H1 (cell line): ENCODE data around the gene SLC1A3. TPM values are rescaled to one million over a fixed set of nuclear protein-coding genes. Genes with fewer than 3 reads are reported as not detected.

Experiments used
- CTCF ChIA-PET: fragments of 300-600 bp; sonication (Branson Sonifier 250); formaldehyde crosslinking; loops from one replicate; lab custom pipeline; 2021; ENCODE audit not compliant: partially characterized antibody; lab: Charles Lee
- POLR2A ChIA-PET: fragments of 300-600 bp; sonication (Branson Sonifier 250); formaldehyde crosslinking; loops from one replicate; lab custom pipeline; 2021; ENCODE audit warnings: inconsistent platforms; ENCODE audit not compliant: partially characterized antibody; lab: Charles Lee
- DNase-seq, 2 experiments: peaks; one replicate each; pipeline versions ENCODE4 v3.0.0 to v3.0.0-alpha.2; 2010 to 2022; ENCODE audit warnings: low spot score in 2 of 2, low read depth in 1 of 2, mixed read lengths in 1 of 2
- FAIRE-seq: peaks from 2 replicates; lab custom pipeline; 2011; peaks lifted over from hg19 to GRCh38; lab: Jason Lieb, UNC
- H2AFZ ChIP-seq: 2 replicates; pipeline ENCODE4 v1.8.1; 2012; ENCODE audit warnings: low read length, inconsistent platforms
- H2AK5ac ChIP-seq: 2 replicates; pipeline ENCODE4 v1.6.1; 2013; ENCODE audit warnings: low read depth, low read length
- H2BK120ac ChIP-seq: replicated peaks from 2 replicates; pipeline ENCODE3; 2013; ENCODE audit warnings: low read depth, low read length, inconsistent platforms
- H2BK12ac ChIP-seq: 2 replicates; pipeline ENCODE4 v1.6.1; 2013; ENCODE audit warnings: low read depth, low read length
- H2BK15ac ChIP-seq: 2 replicates; pipeline ENCODE4 v1.6.1; 2013; ENCODE audit warnings: low read length
- H2BK20ac ChIP-seq: 2 replicates; pipeline ENCODE4 v1.6.1; 2013; ENCODE audit warnings: low read length
- H2BK5ac ChIP-seq: 2 replicates; pipeline ENCODE4 v1.6.1; 2013; ENCODE audit warnings: low read depth, low read length
- H3K14ac ChIP-seq: 2 replicates; pipeline ENCODE4 v1.6.1; 2013; ENCODE audit warnings: inconsistent platforms; ENCODE audit not compliant: insufficient read length
- H3K18ac ChIP-seq: 2 replicates; pipeline ENCODE4 v1.6.1; 2013; ENCODE audit warnings: low read length; ENCODE audit errors: extremely low read depth
- H3K23ac ChIP-seq: 2 replicates; pipeline ENCODE4 v1.6.1; 2013; ENCODE audit warnings: inconsistent platforms; ENCODE audit not compliant: insufficient read length
- H3K23me2 ChIP-seq: 2 replicates; pipeline ENCODE4 v1.6.1; 2013; ENCODE audit warnings: low read depth, low read length
- H3K27ac ChIP-seq: 2 replicates; pipeline ENCODE4 v1.6.1; 2011; ENCODE audit warnings: low read depth, low read length, inconsistent platforms
- H3K27me3 ChIP-seq, 4 experiments: replicated peaks in 1 of 4; 1 replicate in 1 of 4; 2 replicates in 3 of 4; pipeline versions ENCODE4 v1.6.1 to v1.8.1; 2011 to 2013; ENCODE audit warnings: low read length in 3 of 4, mild to moderate bottlenecking in 3 of 4, inconsistent platforms in 2 of 4, mixed read lengths in 2 of 4, moderate library complexity in 1 of 4; ENCODE audit not compliant: control insufficient read depth in 3 of 4, insufficient read depth in 3 of 4; ENCODE audit errors: extremely low read depth in 1 of 4
- H3K36me3 ChIP-seq, 4 experiments: 2 replicates each; pipeline versions ENCODE4 v1.6.1 to v1.8.1; 2011 to 2013; ENCODE audit warnings: mild to moderate bottlenecking in 4 of 4, low read length in 3 of 4, moderate library complexity in 2 of 4, control low read depth in 1 of 4, inconsistent platforms in 1 of 4; ENCODE audit not compliant: insufficient read depth in 4 of 4, control insufficient read depth in 2 of 4
- H3K4ac ChIP-seq: replicated peaks from 2 replicates; pipeline ENCODE3; 2013; ENCODE audit warnings: low read length, low read depth, mixed read lengths, inconsistent platforms; ENCODE audit not compliant: insufficient read length
- H3K4me1 ChIP-seq, 4 experiments: replicated peaks in 1 of 4; 1 replicate in 1 of 4; 2 replicates in 3 of 4; pipeline versions ENCODE4 v1.6.1 to v1.8.1; 2011 to 2013; ENCODE audit warnings: low read length in 3 of 4, inconsistent platforms in 2 of 4, mixed read lengths in 1 of 4; ENCODE audit not compliant: insufficient read depth in 4 of 4, control insufficient read depth in 3 of 4
- H3K4me2 ChIP-seq, 2 experiments: 2 replicates each; pipeline versions ENCODE4 v1.6.1 to v1.8.1; 2011 to 2013; ENCODE audit warnings: low read depth in 2 of 2, low read length in 2 of 2, control low read depth in 1 of 2, inconsistent platforms in 1 of 2, mild to moderate bottlenecking in 1 of 2; ENCODE audit not compliant: insufficient read depth in 1 of 2
- H3K4me3 ChIP-seq, 4 experiments: fragments of 200-600, 300-600 bp in 1 of 4; sonication (generic), shearing (Covaris generic), sonication (Bioruptor Twin) in 1 of 4; 2 replicates each; pipeline versions ENCODE4 v1.5.1 to v1.8.1; 2011 to 2016; ENCODE audit warnings: low read length in 4 of 4, low read depth in 3 of 4, control low read depth in 2 of 4, inconsistent platforms in 2 of 4, mild to moderate bottlenecking in 2 of 4, mixed read lengths in 1 of 4, moderate library complexity in 1 of 4; ENCODE audit not compliant: insufficient read depth in 2 of 4; ENCODE audit errors: extremely low read depth in 1 of 4
- H3K56ac ChIP-seq: replicated peaks from 2 replicates; pipeline ENCODE3; 2013; ENCODE audit warnings: low read depth, mild to moderate bottlenecking, mixed read lengths, low read length, inconsistent platforms; ENCODE audit not compliant: insufficient read length
- H3K79me1 ChIP-seq: 2 replicates; pipeline ENCODE4 v1.6.1; 2013; ENCODE audit warnings: low read depth, low read length, control low read depth
- H3K79me2 ChIP-seq, 2 experiments: 2 replicates each; pipeline versions ENCODE4 v1.6.1 to v1.8.1; 2012 to 2013; ENCODE audit warnings: low read length in 2 of 2, mild to moderate bottlenecking in 2 of 2, inconsistent platforms in 1 of 2; ENCODE audit not compliant: insufficient read depth in 2 of 2, control insufficient read depth in 1 of 2
- H3K9ac ChIP-seq, 4 experiments: replicated peaks in 1 of 4; 1 replicate in 1 of 4; 2 replicates in 3 of 4; pipeline versions ENCODE4 v1.6.1 to v1.8.1; 2011 to 2013; ENCODE audit warnings: low read depth in 3 of 4, low read length in 3 of 4, control low read depth in 2 of 4, mild to moderate bottlenecking in 2 of 4, moderate library complexity in 2 of 4, inconsistent platforms in 1 of 4; ENCODE audit errors: extremely low read depth in 1 of 4
- H3K9me3 ChIP-seq, 2 experiments: 2 replicates each; pipeline versions ENCODE4 v1.6.1 to v1.8.1; 2012 to 2013; ENCODE audit warnings: mild to moderate bottlenecking in 2 of 2, moderate library complexity in 2 of 2, control low read depth in 1 of 2, inconsistent platforms in 1 of 2, low read depth in 1 of 2, low read length in 1 of 2, mixed read lengths in 1 of 2; ENCODE audit not compliant: insufficient read depth in 2 of 2
- H4K20me1 ChIP-seq, 2 experiments: replicated peaks in 1 of 2; 2 replicates each; pipeline versions ENCODE3 to v1.8.1; 2011 to 2013; ENCODE audit warnings: inconsistent platforms in 2 of 2, low read length in 2 of 2, mild to moderate bottlenecking in 1 of 2; ENCODE audit not compliant: insufficient read depth in 2 of 2, control insufficient read depth in 1 of 2
- H4K5ac ChIP-seq: 2 replicates; pipeline ENCODE4 v1.6.1; 2013; ENCODE audit warnings: low read length, low read depth, mixed read lengths, inconsistent platforms; ENCODE audit not compliant: insufficient read length
- H4K8ac ChIP-seq: 2 replicates; pipeline ENCODE4 v1.8.0; 2013; ENCODE audit warnings: mild to moderate bottlenecking, moderate library complexity, low read length, inconsistent platforms; ENCODE audit not compliant: insufficient read depth; ENCODE audit errors: extremely low read depth
- H4K91ac ChIP-seq: replicated peaks from 2 replicates; pipeline ENCODE3; 2013; ENCODE audit warnings: low read length, mixed read lengths, inconsistent platforms; ENCODE audit not compliant: insufficient read length
- HDAC2 ChIP-seq, 2 experiments: fragments of 300-600 bp in 1 of 2; sonication (generic) in 1 of 2; IDR thresholded peaks; 2 replicates each; pipeline ENCODE4 v1.6.1; 2011 to 2012; ENCODE audit warnings: low read depth in 2 of 2, low read length in 2 of 2, mild to moderate bottlenecking in 2 of 2, moderate library complexity in 2 of 2, borderline replicate concordance in 1 of 2, inconsistent platforms in 1 of 2
- NRF1 ChIP-seq: IDR thresholded peaks from 2 replicates; pipeline ENCODE4 v1.6.1; 2011; ENCODE audit warnings: mild to moderate bottlenecking, low read depth, low read length, improper control_type of control experiment
- PHF8 ChIP-seq: fragments of 200-600 bp; sonication (generic); conservative IDR thresholded peaks from 2 replicates; pipeline ENCODE4 v1.7.1; 2012; ENCODE audit warnings: low read depth, mild to moderate bottlenecking, inconsistent platforms, low read length, moderate library complexity
- RXRA ChIP-seq: IDR thresholded peaks from 2 replicates; pipeline ENCODE4 v1.6.1; 2011; ENCODE audit warnings: low read depth, mild to moderate bottlenecking, low read length, moderate library complexity; ENCODE audit not compliant: insufficient read depth
- TAF1 ChIP-seq: IDR thresholded peaks from 2 replicates; pipeline ENCODE4 v1.6.1; 2011; ENCODE audit warnings: mild to moderate bottlenecking, low read depth, low read length
- TBP ChIP-seq: IDR thresholded peaks from 2 replicates; pipeline ENCODE4 v1.6.1; 2011; ENCODE audit warnings: low read depth, low read length, improper control_type of control experiment
- WGBS, 2 experiments: shearing (Covaris generic) in 1 of 2; methylation state at CpG; one replicate each; pipeline versions ENCODE4 v1.1.6 to v1.1.7; 2013 to 2015; ENCODE audit warnings: low lambda C conversion rate in 2 of 2, mixed read lengths in 2 of 2, inconsistent platforms in 1 of 2, low coverage in 1 of 2, missing lambda C conversion rate in 1 of 2; ENCODE audit not compliant: insufficient replicate concordance in 2 of 2, insufficient coverage in 1 of 2, insufficient read length in 1 of 2; ENCODE audit errors: extremely low coverage in 1 of 2, missing lambda C conversion rate in 1 of 2; 5-methylcytosine and 5-hydroxymethylcytosine counted together
- polyA plus RNA-seq, 7 experiments: library from polyadenylated mRNA; depleted of rRNA in 3 of 7; stranded (reverse) in 5 of 7; unstranded in 2 of 7; fragments of >200 nt in 5 of 7; fragments of 200-250 nt in 2 of 7; gene quantifications; 1 replicate in 5 of 7; 2 replicates in 1 of 7; 4 replicates in 1 of 7; pipeline versions ENCODE4 v1.2.1 to v1.2.3, GENCODE V29; 2011 to 2013; ENCODE audit warnings: missing spikeins in 2 of 7, mixed read lengths in 2 of 7
- total RNA-seq: library from RNA; stranded (reverse); fragmentation: NEBNext Ultra II Directional; extraction: Animal tissue kit (Norgen Biotek cat#: 25700); gene quantifications from 2 replicates; pipeline ENCODE4 v1.2.1, GENCODE V29; 2021
- TF ChIP-seq, protein P1 (sequence below): IDR thresholded peaks from 2 replicates; pipeline ENCODE4 v1.6.1; 2012; ENCODE audit warnings: inconsistent platforms

The SLC1A3 gene
- total and polyA plus RNA-seq, 2 of the 8 experiments (the other 6 are each of a cell fraction or from before 2014, with no cell fraction given): 26.7 to 35.3 TPM

DNA sequence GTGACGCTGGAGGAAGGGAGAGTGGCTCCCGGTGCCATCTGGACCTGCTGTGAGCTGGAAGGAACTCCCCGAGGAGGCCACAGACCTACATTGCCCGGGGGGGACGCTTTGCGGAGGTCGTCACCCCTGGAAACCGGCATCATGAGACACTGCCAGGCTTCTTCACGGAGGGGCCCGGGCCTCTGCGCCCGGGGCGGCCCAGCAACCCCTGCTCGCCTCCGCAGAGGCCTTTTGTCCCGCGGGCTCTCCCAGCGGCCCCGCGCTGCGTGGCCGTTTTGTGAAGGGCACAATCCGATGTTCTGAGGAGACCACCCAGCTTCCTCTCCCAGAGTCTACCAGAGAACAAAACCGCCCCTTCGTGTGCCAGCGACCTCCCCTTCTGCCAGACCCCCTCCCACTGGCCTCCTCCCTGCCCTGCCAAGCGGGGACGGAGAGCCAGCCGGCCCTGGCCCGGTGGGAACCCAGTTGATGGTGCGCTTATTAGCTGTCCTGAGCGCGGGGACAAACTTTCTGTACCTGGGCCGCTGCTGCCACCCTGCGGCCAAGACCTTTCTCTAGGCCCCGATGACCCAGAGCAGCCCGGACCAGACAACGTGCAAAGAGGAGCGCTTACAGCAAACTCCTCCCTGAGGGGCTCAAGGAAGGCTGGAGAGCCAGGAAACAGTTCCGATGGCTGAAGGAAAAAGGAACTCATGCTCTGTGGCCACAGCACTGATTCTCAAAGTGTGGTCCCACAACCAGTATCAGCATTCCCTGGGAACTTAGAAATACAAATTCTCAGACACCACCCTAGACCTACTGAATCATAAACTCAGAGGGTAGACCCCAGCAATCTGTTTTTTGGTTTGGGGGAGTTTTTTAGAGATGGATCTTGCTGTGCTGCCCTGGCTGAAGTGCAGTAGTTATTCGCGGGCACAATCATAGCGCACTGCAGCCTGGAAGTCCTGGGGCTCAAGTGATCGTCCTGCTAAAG lies 86.7 kb downstream of the SLC1A3 start:
- no peak overlapping the region for H3K18ac ChIP-seq
- DNase-seq (peak; percentile 58 to 90), FAIRE-seq (no peak)
- 17% methylated on average over 44 of the region's 44 CpGs; no CpG with 5 or more reads in 1 of the 2 experiments for WGBS, 2 experiments
- no peak overlapping the region for H3K23ac ChIP-seq
- no peaks in the 10 kb centered on the region; the same call in 1 of the 2 replicates for H3K23me2 ChIP-seq
- H4K5ac ChIP-seq: no peak overlapping the region
- peaks cover 3 to 18% (median 13%) of the 10 kb centered on the region in 4 experiments; a peak in 6 of 7 replicates for H3K27me3 ChIP-seq
- POLR2A ChIA-PET: interaction anchor here (0.7 to 1.3 kb wide), 2 partner anchors 69 to 97 kb away, joined by 3 read pairs; no protein-coding TSS in a partner anchor
- H4K8ac ChIP-seq: peak overlapping the region; percentile 62
- no peaks in the 10 kb centered on the region for H3K79me2 ChIP-seq
- no peak overlapping the region for H2AK5ac ChIP-seq
- H3K79me1 ChIP-seq: no peaks in the 10 kb centered on the region
- H4K91ac ChIP-seq: peak overlapping the region; percentile 34
- H2BK5ac ChIP-seq: no peak overlapping the region
- H3K4me1 ChIP-seq: peaks cover 0 to 3% (median under 1%) of the 10 kb centered on the region in 4 experiments; a peak in 2 of 7 replicates
- no peak overlapping the region for H2BK20ac ChIP-seq
- no peak overlapping the region for H3K9ac ChIP-seq
- H2BK15ac ChIP-seq: no peak overlapping the region
- no peak overlapping the region for H3K4ac ChIP-seq
- no peaks in the 10 kb centered on the region for H4K20me1 ChIP-seq
- no peak overlapping the region for H2BK12ac ChIP-seq
- H3K27ac ChIP-seq: no peak overlapping the region
- CTCF ChIA-PET: interaction anchor here (0.5 to 15.2 kb wide), 48 partner anchors 8 to 612 kb away, joined by 3 to 246 read pairs (median 4); partner anchors contain the start of gene NADK2
- H3K4me3 ChIP-seq: peak overlapping the region; percentile 24 to 66 (median 52); a peak in 7 of 8 replicates
- H3K56ac ChIP-seq: no peak overlapping the region
- H3K36me3 ChIP-seq: no peaks in the 10 kb centered on the region
- H2BK120ac ChIP-seq: no peak overlapping the region
- H3K9me3 ChIP-seq: no peaks in the 10 kb centered on the region
- peak overlapping the region; percentile 1 to 92; a peak in 3 of 4 replicates for H3K4me2 ChIP-seq
- H3K14ac ChIP-seq: no peak overlapping the region
- H2AFZ ChIP-seq: peak overlapping the region; percentile 78; the same call in 1 of the 2 replicates
- peak; percentile 33; the same call in 1 of the 2 replicates for TF ChIP-seq TAF1
- peak; percentile 61 for TF ChIP-seq TBP
- no peak for TF ChIP-seq NRF1
- TF ChIP-seq PHF8: 0 out of 2 replicates have a peak, but pooled peaks have one; percentile 27
- TF ChIP-seq HDAC2 (IDR thresholded peaks at IDR 0.05; ENCODE audit: borderline replicate concordance in 1 of 2, low read depth in 2 of 2, low read length in 2 of 2): 0 out of 4 replicates have a peak, but pooled peaks of 1 of the 2 experiments have one; percentile 31
- TF ChIP-seq, protein P1, sequence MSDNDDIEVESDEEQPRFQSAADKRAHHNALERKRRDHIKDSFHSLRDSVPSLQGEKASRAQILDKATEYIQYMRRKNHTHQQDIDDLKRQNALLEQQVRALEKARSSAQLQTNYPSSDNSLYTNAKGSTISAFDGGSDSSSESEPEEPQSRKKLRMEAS: peak; percentile 63
- TF ChIP-seq RXRA: no peak
